Liver (tissue), 9 donors: ENCODE results near the gene KIF26B. TPM values are rescaled to one million over a fixed set of nuclear protein-coding genes. Genes with fewer than 3 reads are reported as not detected.

Experiments
- DNase-seq: peaks from one replicate; pipeline ENCODE4 v3.0.0-alpha.2; 2017; ENCODE audit warnings: low spot score
- H3K27ac ChIP-seq, 2 donors: one replicate each; pipeline ENCODE4 v1.7.0; 2013; ENCODE audit warnings: inconsistent platforms in 2 of 2, low read length in 2 of 2, control low read depth in 1 of 2, low read depth in 1 of 2, mild to moderate bottlenecking in 1 of 2
- H3K27me3 ChIP-seq, 4 donors: one replicate each; pipeline versions ENCODE4 v1.6.1 to v1.7.0; 2013; ENCODE audit warnings: low read length in 3 of 4, inconsistent platforms in 1 of 4, mild to moderate bottlenecking in 1 of 4, moderate library complexity in 1 of 4; ENCODE audit not compliant: control insufficient read depth in 4 of 4, insufficient read depth in 4 of 4
- H3K36me3 ChIP-seq, 4 donors: one replicate each; pipeline versions ENCODE4 v1.6.1 to v1.7.0; 2013; ENCODE audit warnings: low read length in 3 of 4, mild to moderate bottlenecking in 3 of 4, low read depth in 1 of 4, moderate library complexity in 1 of 4; ENCODE audit not compliant: control insufficient read depth in 4 of 4, insufficient read depth in 3 of 4
- H3K4me1 ChIP-seq, 4 donors: one replicate each; pipeline versions ENCODE4 v1.6.1 to v1.7.0; 2013; ENCODE audit warnings: low read length in 3 of 4, mild to moderate bottlenecking in 3 of 4, moderate library complexity in 1 of 4; ENCODE audit not compliant: control insufficient read depth in 4 of 4, insufficient read depth in 4 of 4
- H3K4me3 ChIP-seq, 3 donors: one replicate each; pipeline versions ENCODE4 v1.6.1 to v1.7.0; 2013; ENCODE audit warnings: low read length in 3 of 3, control low read depth in 1 of 3, low read depth in 1 of 3, mild to moderate bottlenecking in 1 of 3
- H3K9ac ChIP-seq, 2 donors: one replicate each; pipeline ENCODE4 v1.7.0; 2013; ENCODE audit warnings: low read length in 2 of 2, mild to moderate bottlenecking in 2 of 2, moderate library complexity in 2 of 2, control low read depth in 1 of 2, low read depth in 1 of 2
- H3K9me3 ChIP-seq, 4 donors: one replicate each; pipeline versions ENCODE4 v1.6.1 to v1.7.0; 2013; ENCODE audit warnings: low read length in 3 of 4; ENCODE audit not compliant: control insufficient read depth in 4 of 4
- CTCF ChIP-seq: fragments of 150-350 bp; IDR thresholded peaks from 2 replicates; pipeline ENCODE4 v1.5.1; 2017; ENCODE audit warnings: improper control_type of control experiment, low read depth, low read length; ENCODE audit not compliant: missing input control
- EGR1 ChIP-seq, 2 donors: IDR thresholded peaks; 2 replicates each; pipeline ENCODE4 v1.6.1; 2016 to 2018; ENCODE audit warnings: antibody characterized with exemption in 2 of 2, low read depth in 2 of 2
- FOXA1 ChIP-seq: IDR thresholded peaks from 2 replicates; pipeline ENCODE4 v1.6.1; 2016; ENCODE audit warnings: antibody characterized with exemption
- FOXA2 ChIP-seq: IDR thresholded peaks from 2 replicates; pipeline ENCODE4 v1.6.1; 2016; ENCODE audit warnings: antibody characterized with exemption
- GABPA ChIP-seq, 2 donors: IDR thresholded peaks in 1 of 2; conservative IDR thresholded peaks in 1 of 2; 2 replicates each; pipeline ENCODE4 v1.6.1; 2016; ENCODE audit warnings: antibody characterized with exemption in 2 of 2, mild to moderate bottlenecking in 1 of 2, moderate library complexity in 1 of 2
- HNF4G ChIP-seq: IDR thresholded peaks from 2 replicates; pipeline ENCODE4 v1.6.1; 2016; ENCODE audit warnings: antibody characterized with exemption
- JUND ChIP-seq, 2 donors: IDR thresholded peaks; 2 replicates each; pipeline ENCODE4 v1.6.1; 2016; ENCODE audit warnings: antibody characterized with exemption in 2 of 2
- RAD21 ChIP-seq, 2 donors: IDR thresholded peaks; 2 replicates each; pipeline ENCODE4 v1.6.1; 2016; ENCODE audit warnings: antibody characterized with exemption in 2 of 2, mild to moderate bottlenecking in 2 of 2
- REST ChIP-seq: IDR thresholded peaks from 2 replicates; pipeline ENCODE4 v1.6.1; 2016; ENCODE audit warnings: antibody characterized with exemption, mild to moderate bottlenecking
- RXRA ChIP-seq, 2 donors: IDR thresholded peaks; 2 replicates each; pipeline ENCODE4 v1.6.1; 2017 to 2018; ENCODE audit warnings: antibody characterized with exemption in 2 of 2, mild to moderate bottlenecking in 1 of 2
- SP1 ChIP-seq: IDR thresholded peaks from 2 replicates; pipeline ENCODE4 v1.6.1; 2018; ENCODE audit warnings: antibody characterized with exemption, mild to moderate bottlenecking
- TAF1 ChIP-seq: conservative IDR thresholded peaks from 2 replicates; pipeline ENCODE4 v1.6.1; 2016; ENCODE audit warnings: antibody characterized with exemption, mild to moderate bottlenecking
- YY1 ChIP-seq: IDR thresholded peaks from 2 replicates; pipeline ENCODE4 v1.6.1; 2016; ENCODE audit warnings: antibody characterized with exemption, mild to moderate bottlenecking
- ZBTB33 ChIP-seq: IDR thresholded peaks from 2 replicates; pipeline ENCODE4 v1.6.1; 2016; ENCODE audit warnings: antibody characterized with exemption
- WGBS: extraction: QIAGEN DNeasy Blood & Tissue Kit; methylation state at CpG from one replicate; pipeline ENCODE4 v1.1.7; 2013; 5-methylcytosine and 5-hydroxymethylcytosine counted together
- polyA plus RNA-seq, 2 donors: library from polyadenylated mRNA; stranded (reverse) in 1 of 2; unstranded in 1 of 2; fragments of 200-250 nt in 1 of 2; fragments of >200 nt in 1 of 2; fragmentation: Nextera tagmentation in 1 of 2; extraction: Ambion mirVana in 1 of 2; gene quantifications; one replicate each; pipeline versions ENCODE4 v1.2.1 to v1.2.3, GENCODE V29; 2013 to 2015
- total RNA-seq, 2 donors: library from RNA; depleted of rRNA; stranded (reverse); fragments of >200 nt; gene quantifications; one replicate each; pipeline ENCODE4 v1.2.3, GENCODE V29; 2014
- TF ChIP-seq, protein P1 (sequence below): IDR thresholded peaks from 2 replicates; pipeline ENCODE4 v1.6.1; 2016; ENCODE audit warnings: antibody characterized with exemption
- donor health status: healthy.
- donor health status: healthy.
- donor health status: healthy.
- donor health status: healthy.
- donor health status: healthy.

KIF26B gene
- total and polyA plus RNA-seq, 4 donors: 0.10 to 1.7 (median 0.34) TPM

GRCh38 chr1:245656189-245656717, 501.5 kb downstream of the KIF26B start:
- TF ChIP-seq RXRA (IDR thresholded peaks at IDR 0.05) (no peak), FOXA2 (no peak), RAD21 (IDR thresholded peaks at IDR 0.05) (no peak), REST (no peak), ZBTB33 (no peak), HNF4G (no peak), JUND (IDR thresholded peaks at IDR 0.05) (no peak)
- TF ChIP-seq, protein P1, sequence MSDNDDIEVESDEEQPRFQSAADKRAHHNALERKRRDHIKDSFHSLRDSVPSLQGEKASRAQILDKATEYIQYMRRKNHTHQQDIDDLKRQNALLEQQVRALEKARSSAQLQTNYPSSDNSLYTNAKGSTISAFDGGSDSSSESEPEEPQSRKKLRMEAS: no peak

GRCh38 chr1:245657371-245657770, 502.6 kb downstream of the KIF26B start:
- no peak overlapping the region for H3K27ac ChIP-seq
- no peak for DNase-seq
- H3K4me1 ChIP-seq: no peaks in the 10 kb centered on the region
- WGBS: 91% methylated on average over 6 of the region's 6 CpGs
- no peak overlapping the region for H3K9ac ChIP-seq
- no peaks in the 10 kb centered on the region for H3K9me3 ChIP-seq
- no peaks in the 10 kb centered on the region for H3K27me3 ChIP-seq
- TF ChIP-seq FOXA2 (no peak), SP1 (no peak), FOXA1 (no peak), TAF1 (no peak), GABPA (IDR thresholded peaks at IDR 0.05 in 1 of 2, conservative IDR thresholded peaks at IDR 0.05 in 1 of 2) (no peak), JUND (IDR thresholded peaks at IDR 0.05) (no peak), RAD21 (IDR thresholded peaks at IDR 0.05) (no peak)
- no peak overlapping the region for H3K4me3 ChIP-seq
- no peaks in the 10 kb centered on the region for H3K36me3 ChIP-seq

More at GRCh38 chr1:245656189-245656717, 501.5 kb downstream of the KIF26B start:
- H3K36me3 ChIP-seq: no peaks in the 10 kb centered on the region
- H3K27ac ChIP-seq: no peak overlapping the region
- H3K27me3 ChIP-seq: no peaks in the 10 kb centered on the region
- no peaks in the 10 kb centered on the region for H3K4me1 ChIP-seq
- WGBS: 92% methylated on average over 11 of the region's 11 CpGs
- H3K4me3 ChIP-seq: no peak overlapping the region
- no peaks in the 10 kb centered on the region for H3K9me3 ChIP-seq
- no peak overlapping the region for H3K9ac ChIP-seq
- no peak for DNase-seq

- WGBS: 91% methylated on average over 3 of the region's 3 CpGs
- no peak for DNase-seq
- H3K4me1 ChIP-seq: no peaks in the 10 kb centered on the region
- H3K27ac ChIP-seq: no peak overlapping the region
- no peaks in the 10 kb centered on the region for H3K9me3 ChIP-seq
- H3K36me3 ChIP-seq: no peaks in the 10 kb centered on the region
- no peak overlapping the region for H3K4me3 ChIP-seq
- H3K9ac ChIP-seq: no peak overlapping the region
- H3K27me3 ChIP-seq: no peaks in the 10 kb centered on the region
- no peak for TF ChIP-seq RXRA (IDR thresholded peaks at IDR 0.05)
- TF ChIP-seq GABPA (IDR thresholded peaks at IDR 0.05 in 1 of 2, conservative IDR thresholded peaks at IDR 0.05 in 1 of 2): no peak
- TF ChIP-seq SP1: no peak
- TF ChIP-seq FOXA2: no peak
- no peak for TF ChIP-seq REST
- TF ChIP-seq EGR1 (IDR thresholded peaks at IDR 0.05; ENCODE audit: low read depth in 2 of 2): no peak
- TF ChIP-seq YY1: no peak
- TF ChIP-seq HNF4G: no peak
- TF ChIP-seq CTCF: no peak
- no peak for TF ChIP-seq FOXA1
Measured at GRCh38 chr1:245663373-245663772, 508.6 kb downstream of the KIF26B start.
